GM18505 (cell line): Measurements from ENCODE around the gene CDH12.

Experiments
- ATAC-seq: cut with Tn5 transposase; IDR thresholded peaks from one replicate; pipeline ENCODE4 v1.9.1; 2021; ENCODE audit not compliant: unreplicated experiment
- POLR2A ChIP-seq: IDR thresholded peaks from 4 replicates; pipeline ENCODE4 v1.6.1; 2011; ENCODE audit warnings: borderline replicate concordance; ENCODE audit not compliant: insufficient read depth, insufficient read length; ENCODE audit errors: extremely low read depth

The CDH12 gene

DNA sequence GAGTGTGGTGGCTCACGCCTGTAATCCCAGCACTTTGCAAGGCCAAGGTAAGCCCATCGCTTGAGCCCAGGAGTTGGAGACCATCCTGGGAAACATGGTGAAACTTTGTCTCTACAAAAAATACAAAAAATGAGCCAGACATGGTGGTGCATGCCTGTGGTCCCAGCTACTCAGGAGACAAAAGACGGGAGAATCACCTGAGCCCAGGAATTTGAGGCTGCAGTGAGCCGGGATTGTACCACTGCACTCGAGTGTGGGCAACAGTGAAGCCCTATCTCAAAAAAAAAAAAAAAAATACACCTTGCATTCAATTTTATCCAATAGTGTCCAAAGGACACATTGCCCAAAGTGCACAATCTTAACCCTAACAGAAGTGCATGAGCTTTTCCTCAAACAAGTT lies 372.8 kb downstream of the CDH12 start:
- no peak for TF ChIP-seq POLR2A
- ATAC-seq: no peak

DNA sequence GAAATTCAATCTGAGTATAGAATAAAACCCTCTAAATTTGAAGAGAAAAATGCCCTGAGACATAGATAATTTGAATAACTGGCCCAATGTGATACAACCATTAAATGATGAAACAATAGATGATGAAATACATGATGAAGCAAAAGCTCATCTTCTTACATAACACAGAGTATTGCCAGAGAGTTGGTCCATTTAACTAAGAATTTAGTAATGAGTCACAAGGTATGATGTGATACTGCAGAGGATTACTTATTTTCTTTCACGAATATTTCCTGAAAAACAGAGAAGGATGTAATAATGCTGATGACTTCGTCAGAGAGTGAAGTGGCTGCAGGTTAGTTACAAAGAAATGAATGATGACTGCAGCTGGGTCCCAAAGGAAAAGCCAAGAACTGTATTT lies 379.3 kb downstream of the CDH12 start:
- TF ChIP-seq POLR2A: no peak
- ATAC-seq: no peak

DNA sequence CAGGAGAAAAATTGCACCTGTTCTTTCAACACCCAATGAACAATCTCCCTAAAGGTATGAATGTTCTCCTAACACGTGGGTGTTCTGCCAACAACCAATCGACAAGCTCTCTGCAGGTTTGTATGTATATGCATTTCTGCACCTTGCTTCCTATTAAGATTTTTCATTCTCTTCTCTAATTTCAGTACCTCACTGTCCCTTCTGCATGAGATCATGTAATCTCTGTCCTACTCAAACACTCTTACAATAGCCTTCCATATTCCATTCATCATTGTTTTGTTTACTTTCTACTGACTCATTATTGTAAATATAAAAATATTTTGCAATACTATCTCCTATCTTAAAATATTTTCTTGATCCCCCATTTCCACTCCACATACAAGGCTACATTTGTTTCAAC lies 382.0 kb downstream of the CDH12 start:
- TF ChIP-seq POLR2A: no peak
- no peak for ATAC-seq

DNA sequence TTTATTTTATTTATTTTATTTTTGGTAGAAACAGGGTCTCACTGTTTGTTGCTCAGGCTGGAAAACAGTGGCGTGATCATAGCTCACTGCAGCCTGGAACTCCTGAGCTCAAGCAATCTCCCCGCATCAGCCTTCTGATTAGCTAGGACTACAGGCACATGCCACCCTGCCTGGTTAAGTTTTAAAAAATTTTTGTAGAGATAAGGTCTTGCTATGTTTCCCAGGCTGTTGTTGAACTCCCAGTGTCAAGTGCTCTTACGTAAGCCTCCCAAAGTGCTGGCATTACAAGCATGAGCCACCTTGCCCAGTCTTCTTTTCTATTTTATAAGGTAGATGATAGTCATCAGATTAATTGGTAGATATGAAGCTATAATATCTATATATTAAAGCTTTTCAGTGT lies 382.7 kb downstream of the CDH12 start:
- no peak for ATAC-seq

DNA sequence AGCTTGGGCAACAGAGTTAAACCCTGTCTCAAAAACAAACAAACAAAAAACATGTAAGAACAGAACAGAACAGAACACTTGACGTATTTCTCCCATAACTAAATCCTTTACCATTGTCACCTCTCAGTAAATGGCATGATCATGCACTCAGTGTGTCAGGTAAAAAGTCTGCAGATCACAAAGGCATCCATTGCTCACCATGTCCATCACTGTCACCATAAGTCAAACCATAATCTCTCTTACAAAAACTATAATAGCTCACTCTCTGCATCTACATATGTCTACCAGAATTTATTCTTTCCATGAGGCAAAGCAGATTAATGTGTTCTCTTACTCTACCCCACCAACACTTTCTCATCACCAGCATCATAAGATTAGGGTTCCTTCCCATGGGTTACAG lies 387.5 kb downstream of the CDH12 start:
- no peak for ATAC-seq
- TF ChIP-seq POLR2A: no peak

More for the DNA sequence above, 382.7 kb downstream of the CDH12 start:
- TF ChIP-seq POLR2A: no peak

DNA sequence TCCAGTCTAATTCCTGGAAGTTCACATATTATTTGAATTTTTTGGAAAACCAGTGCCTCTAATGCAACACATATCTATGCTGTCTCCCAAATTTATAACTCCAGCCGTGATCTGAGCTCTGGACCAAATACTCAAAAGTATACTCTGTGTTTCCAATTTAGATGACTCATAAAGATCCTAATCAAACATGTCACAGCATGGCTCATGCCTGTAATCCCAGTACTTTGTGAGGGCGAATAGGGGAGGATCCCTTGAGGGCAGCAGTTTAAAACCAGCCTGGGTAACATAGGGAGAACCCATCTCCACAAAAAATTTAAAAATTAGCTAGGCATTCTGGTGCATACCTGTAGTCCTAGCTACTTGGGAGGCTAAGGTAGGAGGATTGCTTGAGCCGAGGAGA lies 388.0 kb downstream of the CDH12 start:
- no peak for ATAC-seq
- no peak for TF ChIP-seq POLR2A

DNA sequence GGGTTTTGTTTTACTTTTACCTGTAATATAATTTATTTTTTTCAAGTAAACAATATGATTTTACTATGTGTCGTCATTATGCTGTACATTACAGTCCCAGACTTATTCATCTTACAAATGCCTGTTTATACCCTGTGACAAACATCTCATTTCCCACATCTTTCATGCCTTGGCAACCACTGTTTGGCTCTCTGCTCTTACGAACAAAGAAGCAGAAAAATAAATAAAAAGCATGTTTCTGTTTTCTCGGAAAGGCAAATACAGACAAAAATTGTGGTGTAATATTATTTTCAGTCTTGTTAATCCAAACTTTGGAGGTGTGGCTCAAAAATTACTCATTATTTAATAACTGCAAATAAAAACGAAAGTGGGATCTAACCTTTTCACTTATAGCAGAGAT lies 393.0 kb downstream of the CDH12 start:
- TF ChIP-seq POLR2A: no peak
- ATAC-seq: no peak

DNA sequence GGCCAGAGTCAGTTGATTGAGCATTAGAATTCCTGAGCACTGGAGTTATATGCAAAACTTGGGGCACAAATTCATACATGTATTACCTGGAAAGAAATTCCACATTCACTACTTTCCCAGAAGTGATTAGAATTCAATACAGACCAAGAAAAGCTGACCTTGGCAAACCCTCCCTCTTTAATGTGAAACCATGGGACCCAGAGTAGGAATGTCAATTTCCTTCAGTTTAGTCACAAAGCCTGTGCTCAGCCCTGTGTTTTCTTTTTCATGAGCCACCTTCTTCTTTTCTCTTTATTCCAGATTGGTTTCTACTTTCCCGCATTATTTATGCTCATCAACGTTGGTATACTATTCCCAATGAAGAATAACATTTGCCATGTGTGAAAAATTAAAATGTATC lies 420.2 kb downstream of the CDH12 start:
- ATAC-seq: no peak
- TF ChIP-seq POLR2A: no peak

DNA sequence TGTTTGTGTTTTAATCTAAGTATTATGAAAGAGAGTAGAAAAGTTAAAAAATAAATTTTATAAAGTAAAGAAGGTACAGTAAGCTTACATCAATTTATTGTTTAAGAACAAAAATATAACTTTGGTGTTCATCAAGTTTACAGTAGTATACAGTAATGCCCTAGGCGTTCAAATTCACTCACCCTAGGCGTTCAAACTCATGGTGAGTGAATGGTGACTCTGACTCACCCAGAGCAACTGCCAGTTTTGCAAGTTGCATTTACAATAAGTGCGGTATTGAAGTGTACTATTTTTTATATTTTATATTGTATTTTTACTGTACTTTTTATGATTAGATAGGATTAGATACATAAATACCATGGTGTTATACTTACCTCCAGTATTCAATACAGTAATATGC lies 421.3 kb downstream of the CDH12 start:
- no peak for TF ChIP-seq POLR2A
- no peak for ATAC-seq

DNA sequence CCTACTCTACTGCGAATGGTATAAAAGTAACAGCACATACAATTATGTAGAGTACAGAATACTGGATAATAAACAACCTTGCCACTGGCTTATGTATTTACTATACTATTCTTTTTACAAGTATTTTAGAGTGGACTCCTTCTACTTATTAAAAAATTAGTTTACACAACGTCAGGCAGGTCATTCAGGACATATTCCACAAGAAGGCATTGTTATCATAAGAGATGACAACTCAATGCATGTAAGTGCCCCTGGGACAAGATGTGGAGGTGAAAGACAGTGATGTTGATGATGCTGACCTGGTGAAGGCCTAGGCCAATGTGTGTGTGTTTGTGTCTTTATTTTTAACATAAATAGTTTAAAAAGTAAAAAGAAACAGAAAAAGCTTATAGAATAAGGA lies 421.7 kb downstream of the CDH12 start:
- TF ChIP-seq POLR2A: no peak
- no peak for ATAC-seq

DNA sequence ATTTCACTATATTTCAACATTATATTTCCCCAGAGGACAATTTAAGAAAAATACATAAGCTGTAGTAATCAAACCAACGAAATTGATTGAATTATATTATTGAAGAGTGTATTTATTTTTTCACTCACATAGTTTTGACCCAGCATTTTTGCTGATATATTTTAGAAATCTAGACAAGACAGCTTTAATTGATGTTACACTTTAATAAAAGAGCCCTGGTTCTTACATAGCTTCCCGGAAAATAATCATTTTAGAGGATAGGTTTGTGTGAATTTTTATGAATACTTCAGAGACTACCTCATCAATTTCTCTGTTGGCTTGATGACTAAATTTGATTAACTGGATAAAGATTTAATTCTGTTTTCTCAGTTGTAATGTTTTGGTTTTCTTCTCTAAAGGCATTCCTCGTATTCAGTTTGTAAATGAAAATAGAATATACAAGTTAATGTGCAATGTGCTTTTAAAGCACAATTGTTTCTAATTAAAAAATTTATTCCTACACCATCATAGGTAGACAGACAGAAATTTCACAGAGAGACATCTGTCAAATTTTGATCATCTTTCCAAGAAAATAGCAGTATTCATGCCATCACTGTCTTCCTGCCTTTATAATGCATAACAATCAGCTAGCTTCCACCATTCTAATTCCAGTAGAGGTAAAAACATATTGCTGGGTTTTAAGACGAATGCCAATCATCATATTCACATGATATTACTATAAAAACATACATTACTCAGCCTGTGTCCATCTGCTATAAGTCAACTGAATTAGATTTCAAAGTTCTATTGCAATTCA lies 441.4 kb downstream of the CDH12 start:
- ATAC-seq: no peak
- TF ChIP-seq POLR2A: no peak

DNA sequence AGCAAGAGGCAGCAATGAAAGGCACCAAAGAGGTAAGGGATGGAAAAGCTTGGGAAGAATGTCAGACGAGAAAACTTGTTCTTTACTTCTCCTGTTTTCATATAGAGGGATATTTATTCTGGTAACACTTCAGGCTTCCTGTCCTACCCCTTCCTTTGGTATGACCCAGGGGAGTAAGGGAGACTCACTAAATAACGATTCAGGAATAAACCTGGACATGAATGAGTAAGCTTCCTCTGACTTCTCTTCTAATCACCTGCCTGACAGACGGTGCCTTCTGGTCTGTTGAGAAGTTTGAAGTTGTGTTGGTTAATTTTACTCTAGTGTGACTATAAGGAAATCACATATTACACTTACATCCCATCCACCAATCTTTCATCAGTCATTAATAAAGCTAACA lies 461.2 kb downstream of the CDH12 start:
- no peak for TF ChIP-seq POLR2A
- ATAC-seq: no peak

DNA sequence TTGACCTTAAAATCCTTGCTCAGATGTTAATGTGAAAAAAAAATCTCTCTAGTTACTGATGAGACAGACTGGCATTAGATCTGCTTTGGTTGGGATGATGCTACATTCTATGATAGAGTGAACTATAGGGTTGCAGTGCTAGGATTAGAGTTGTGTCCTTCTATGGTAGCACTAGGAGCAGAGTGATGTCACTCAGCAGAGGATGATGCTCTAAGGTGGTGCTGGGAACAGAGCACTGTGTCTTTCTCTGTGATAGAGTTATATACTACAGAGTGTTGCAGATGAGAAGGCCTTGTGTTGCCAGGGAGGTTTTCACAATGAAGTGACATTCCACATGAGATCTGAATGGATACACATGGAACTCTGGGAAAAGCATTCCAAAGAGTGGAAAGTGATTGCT lies 462.3 kb downstream of the CDH12 start:
- no peak for TF ChIP-seq POLR2A
- ATAC-seq: no peak

DNA sequence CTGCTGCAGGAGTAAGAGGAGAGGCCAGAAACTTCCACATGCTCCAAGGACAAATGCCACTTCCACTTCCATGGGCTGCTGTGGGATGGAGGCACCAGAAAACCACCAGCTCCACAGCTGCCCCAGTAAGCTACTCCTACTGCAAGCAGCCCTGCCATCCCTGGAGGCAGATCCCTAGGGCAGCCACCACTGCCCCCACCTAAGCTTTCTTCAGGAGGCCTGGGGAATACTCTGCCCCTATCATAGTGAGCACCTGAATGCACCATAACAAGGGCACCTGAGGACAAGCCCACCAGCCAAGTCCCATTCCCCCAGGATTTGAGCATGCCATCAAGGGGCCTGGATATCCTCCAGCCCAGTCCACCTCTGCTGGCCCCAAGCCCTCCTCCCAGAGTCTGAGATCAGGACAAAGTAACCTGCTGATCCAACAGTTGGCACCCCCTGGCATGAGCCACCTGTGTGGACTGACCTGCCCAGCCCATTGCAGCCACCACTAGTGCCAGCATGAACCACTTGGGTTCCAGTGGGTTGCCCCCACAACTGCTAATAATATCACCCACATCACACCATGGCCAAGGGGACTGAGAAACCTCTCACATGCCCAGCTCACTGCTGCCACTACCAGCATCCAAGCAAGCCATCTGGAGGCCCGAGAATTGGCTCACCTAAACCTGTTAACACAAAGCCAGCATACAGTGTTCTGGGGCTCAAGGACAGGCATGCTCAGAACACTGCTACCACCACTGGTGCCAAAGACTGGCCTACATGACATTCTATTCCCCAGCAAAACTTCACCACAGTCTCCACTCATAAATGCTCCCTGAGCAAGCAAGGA lies 480.1 kb downstream of the CDH12 start:
- ATAC-seq: no peak
- TF ChIP-seq POLR2A: no peak

DNA sequence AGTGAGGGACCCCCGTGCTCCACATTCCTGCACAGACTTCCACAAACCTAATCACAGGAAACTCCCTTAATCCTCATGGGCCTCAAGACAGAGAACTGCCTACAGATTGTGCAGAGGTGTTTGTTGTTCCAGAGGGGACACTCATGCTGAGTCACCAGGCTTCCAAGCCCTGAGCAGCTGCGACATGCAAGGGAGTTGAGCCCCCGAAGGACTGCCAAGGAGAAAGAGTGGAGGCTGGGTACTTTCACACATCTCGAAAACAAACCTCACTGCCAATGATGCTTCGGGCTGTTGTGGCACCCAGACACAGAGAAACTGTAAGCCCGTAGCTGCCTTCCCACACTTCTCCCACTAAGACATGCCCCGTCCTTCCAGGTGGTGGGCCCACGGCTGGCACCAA lies 480.8 kb downstream of the CDH12 start:
- TF ChIP-seq POLR2A: no peak
- no peak for ATAC-seq

DNA sequence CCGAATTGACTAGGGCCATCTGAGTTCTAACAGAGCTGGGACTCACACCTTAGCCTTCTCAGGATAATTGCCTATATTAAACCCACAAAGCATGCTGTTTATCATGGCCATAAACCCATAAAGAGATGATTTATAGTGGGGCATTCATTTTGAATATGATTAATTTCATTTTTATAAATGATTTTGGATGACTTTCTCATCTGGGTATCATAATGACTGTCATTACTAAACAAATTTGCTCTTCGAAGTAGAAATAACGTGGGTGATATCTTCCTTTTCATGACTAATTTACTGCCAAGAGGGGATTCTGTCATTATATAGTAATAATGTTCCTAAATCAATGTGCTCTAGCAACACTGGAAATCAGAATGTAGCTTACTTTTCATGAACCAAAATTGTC lies 498.2 kb downstream of the CDH12 start:
- ATAC-seq: no peak

More for the DNA sequence above, 498.2 kb downstream of the CDH12 start:
- no peak for TF ChIP-seq POLR2A
